Heart right ventricle (tissue), 16 donors: Measurements from ENCODE around the gene IL31RA. TPM values are rescaled to one million over a fixed set of nuclear protein-coding genes. Genes with fewer than 3 reads are reported as not detected.

Experiments
- ATAC-seq, 8 donors: fragments of 200-7000 bp; cut with Tn5 transposase; one replicate each; pipeline ENCODE4 v1.9.1; 2020; ENCODE audit warnings: mild to moderate bottlenecking in 8 of 8, moderate library complexity in 8 of 8, moderate number of reproducible peaks in 1 of 8
- DNase-seq, 2 donors: peaks; one replicate each; pipeline ENCODE4 v3.0.0-alpha.2; 2020
- H3K27ac ChIP-seq, 10 donors: fragments of 200-600 bp; sonication (generic) in 2 of 10; one replicate each; pipeline versions ENCODE4 v1.5.0 to v1.8.0; 2020 to 2022; ENCODE audit warnings: mild to moderate bottlenecking in 3 of 10
- H3K27me3 ChIP-seq, 7 donors: fragments of 200-600 bp; one replicate each; pipeline ENCODE4 v1.8.0; 2021 to 2022; ENCODE audit warnings: mild to moderate bottlenecking in 2 of 7
- H3K36me3 ChIP-seq, 9 donors: fragments of 200-600 bp; sonication (generic) in 1 of 9; one replicate each; pipeline versions ENCODE4 v1.5.0 to v1.8.0; 2020 to 2022; ENCODE audit warnings: mild to moderate bottlenecking in 2 of 9
- H3K4me1 ChIP-seq, 9 donors: fragments of 200-600 bp; sonication (generic) in 1 of 9; one replicate each; pipeline versions ENCODE4 v1.5.0 to v1.8.0; 2020 to 2022; ENCODE audit warnings: mild to moderate bottlenecking in 4 of 9
- H3K4me3 ChIP-seq, 10 donors: fragments of 200-600 bp; sonication (generic) in 2 of 10; one replicate each; pipeline versions ENCODE4 v1.5.0 to v1.8.0; 2020 to 2022; ENCODE audit warnings: mild to moderate bottlenecking in 7 of 10, moderate library complexity in 2 of 10
- H3K9me3 ChIP-seq, 11 donors: fragments of 200-600 bp in 10 of 11; sonication (generic) in 2 of 11; one replicate each; pipeline versions ENCODE4 v1.5.0 to v1.8.0; 2013 to 2022; ENCODE audit warnings: mild to moderate bottlenecking in 2 of 11, control low read depth in 1 of 11, moderate library complexity in 1 of 11
- CTCF ChIP-seq, 9 donors: fragments of 200-600 bp; sonication (generic) in 2 of 9; IDR thresholded peaks; one replicate each; pipeline versions ENCODE4 v1.5.0 to v1.8.0; 2021 to 2022; ENCODE audit warnings: antibody characterized with exemption in 9 of 9, mild to moderate bottlenecking in 5 of 9, moderate library complexity in 1 of 9
- WGBS, 2 donors: extraction: QIAGEN DNeasy Blood & Tissue Kit; methylation state at CpG; one replicate each; pipeline ENCODE4 v1.1.7; 2013; ENCODE audit warnings: inconsistent platforms in 1 of 2; 5-methylcytosine and 5-hydroxymethylcytosine counted together
- intact Hi-C, 10 donors: fragments of 100-400 bp; cut with DNase I; formaldehyde crosslinking; loops; one replicate each; pipeline versions ENCODE4 v1.11.1 to v1.14.2; 2022
- polyA plus RNA-seq, 2 donors: library from polyadenylated mRNA; stranded (reverse); fragments of 200-250 nt; gene quantifications; one replicate each; pipeline ENCODE4 v1.2.3, GENCODE V29; 2013
- total RNA-seq, 10 donors: library from RNA; stranded (reverse); fragmentation: NEBNext Ultra II Directional in 3 of 10; extraction: Animal tissue kit (Norgen Biotek cat#: 25700) in 3 of 10; gene quantifications; one replicate each; pipeline versions ENCODE4 v1.2.1 to v1.2.4, GENCODE V29; 2021 to 2023
- donor health status: Arrhythmogenic right ventricular cardiomyopathy.
- donor health status: ischemic (EF 13 %, LVEDD 7.1; RV severe dilation, severe dysfunction).
- donor health status: healthy with polysubstance abuse.
- donor health status: DM: no; HTN: yes; CAD: no.
- donor health status: DM: no; HTN: no; CAD: no.
- donor health status: ischemic (EF 25% LVEDD 6.9; RV normal size, moderate dysfunction).
- donor health status: ischemic (EF 25% LVEDD 5.7; RV mildly dilated, moderate dysfunction).
- donor health status: healthy.
- donor health status: DM: yes; HTN: yes; CAD: no.
- donor health status: Ischemic cardiomyopathy.
- donor health status: ischemic (EF 35%, LVEDD 5.7; RV mildly dilated, moderate dysfunction).
- donor health status: nonischemic (EF 11% LVEDD 7.7; RV severe dilation, severe dysfunction).
- donor health status: DM: yes; HTN: yes; CAD: no.
- donor health status: PGD.
- donor health status: ischemic (EF 29% LVEDD 5.4; RV normal size, mild dysfunction).
- donor health status: nonischemic (EF 23%, LVEDD 6.1; RV moderate dilation, normal function).

The IL31RA gene
- total and polyA plus RNA-seq, 12 donors, result 0.06 to 1.6 (median 0.76) TPM; not detected in 3

- ATAC-seq, result no peak
Observed at GRCh38 chr5:55888205-55888604, 37.0 kb downstream of the IL31RA start.

GRCh38 chr5:55892479-55892878 is 41.3 kb downstream of the IL31RA start:
- WGBS, 2 donors, result 53% methylated on average over 2 of the region's 2 CpGs
- Histone ChIP-seq H3K9me3 (peaks cover 0 to 4% (median 0%) of the 10 kb centered on the region in 11 donors), H3K4me3 (no peak overlapping the region), H3K27ac (no peak overlapping the region), H3K36me3 (no peaks in the 10 kb centered on the region), H3K27me3 (no peaks in the 10 kb centered on the region), H3K4me1 (peaks cover 0 to 5% (median 0%) of the 10 kb centered on the region in 9 donors)
- intact Hi-C loops, result no loop called here
- no peak for TF ChIP-seq CTCF (IDR thresholded peaks at IDR 0.05)
- DNase-seq (no peak), ATAC-seq (no peak)

More at GRCh38 chr5:55888205-55888604, 37.0 kb downstream of the IL31RA start:
- H3K9me3 ChIP-seq, result peaks cover 0 to 4% (median 0%) of the 10 kb centered on the region in 11 donors
- no peaks in the 10 kb centered on the region for H3K4me1 ChIP-seq
- DNase-seq, result no peak
- no peak overlapping the region for H3K4me3 ChIP-seq
- no peaks in the 10 kb centered on the region for H3K36me3 ChIP-seq
- H3K27ac ChIP-seq, result no peak overlapping the region
- no peaks in the 10 kb centered on the region for H3K27me3 ChIP-seq
- 93 to 94% methylated on average over 5 of the region's 5 CpGs for WGBS, 2 donors
- no peak for TF ChIP-seq CTCF (IDR thresholded peaks at IDR 0.05)
- intact Hi-C loops, result no loop called here

- intact Hi-C loops, result no loop called here
- H3K4me3 ChIP-seq, result no peak overlapping the region
- peaks cover 0 to 9% (median 0%) of the 10 kb centered on the region in 9 donors for H3K4me1 ChIP-seq
- DNase-seq (no peak), ATAC-seq (no peak)
- H3K27me3 ChIP-seq, result no peaks in the 10 kb centered on the region
- peaks cover 0 to 4% (median 0%) of the 10 kb centered on the region in 11 donors for H3K9me3 ChIP-seq
- H3K27ac ChIP-seq, result no peak overlapping the region
- H3K36me3 ChIP-seq, result no peaks in the 10 kb centered on the region
- 57 to 74% methylated on average over 3 of the region's 3 CpGs for WGBS, 2 donors
- no peak for TF ChIP-seq CTCF (IDR thresholded peaks at IDR 0.05)
Observed at GRCh38 chr5:55894135-55894534, 43.0 kb downstream of the IL31RA start.

- no peak for ATAC-seq
- intact Hi-C loops, result no loop called here
Observed at GRCh38 chr5:55895346-55895745, 44.2 kb downstream of the IL31RA start.

More at GRCh38 chr5:55895346-55895745, 44.2 kb downstream of the IL31RA start:
- no peak for TF ChIP-seq CTCF (IDR thresholded peaks at IDR 0.05)
- H3K27ac ChIP-seq, result no peak overlapping the region
- H3K36me3 ChIP-seq, result no peaks in the 10 kb centered on the region
- H3K9me3 ChIP-seq, result peaks cover 0 to 4% (median 0%) of the 10 kb centered on the region in 11 donors
- H3K4me1 ChIP-seq, result peaks cover 0 to 9% (median 0%) of the 10 kb centered on the region in 9 donors
- 83 to 88% methylated on average over 3 of the region's 3 CpGs for WGBS, 2 donors
- no peak overlapping the region for H3K4me3 ChIP-seq
- DNase-seq, result no peak
- H3K27me3 ChIP-seq, result no peaks in the 10 kb centered on the region
